ENCODE data around the gene STAT4. TPM values are rescaled to one million over a fixed set of nuclear protein-coding genes. Genes with fewer than 3 reads are reported as not detected.

The STAT4 gene
- total RNA-seq, 1 experiment from 2014 or later = 0.71 TPM

DNA sequence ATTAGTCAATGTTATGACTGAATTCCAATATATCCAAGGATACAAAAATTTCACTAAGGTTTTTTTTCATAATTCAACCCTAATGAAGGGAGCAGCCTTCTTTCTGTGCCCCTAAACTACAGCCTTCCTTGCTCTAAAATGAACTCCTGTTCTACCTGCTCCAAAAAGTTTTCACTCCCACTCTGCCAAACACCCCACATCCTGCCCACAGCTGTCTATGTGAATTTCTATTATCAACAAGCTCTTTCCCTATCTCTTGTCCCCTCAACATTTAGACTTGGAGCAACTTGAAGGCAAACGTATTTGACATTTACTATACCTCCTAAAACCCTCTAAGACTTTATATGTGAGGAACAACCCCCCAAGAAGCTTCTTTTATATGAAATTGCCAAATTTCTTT lies 2.5 kb downstream of the STAT4 start:
- POLR2A ChIA-PET (ENCODE audit: low non-redundant PET) = no interaction called here
- BruUV-seq (replicated peaks) = no TSS peak

DNA sequence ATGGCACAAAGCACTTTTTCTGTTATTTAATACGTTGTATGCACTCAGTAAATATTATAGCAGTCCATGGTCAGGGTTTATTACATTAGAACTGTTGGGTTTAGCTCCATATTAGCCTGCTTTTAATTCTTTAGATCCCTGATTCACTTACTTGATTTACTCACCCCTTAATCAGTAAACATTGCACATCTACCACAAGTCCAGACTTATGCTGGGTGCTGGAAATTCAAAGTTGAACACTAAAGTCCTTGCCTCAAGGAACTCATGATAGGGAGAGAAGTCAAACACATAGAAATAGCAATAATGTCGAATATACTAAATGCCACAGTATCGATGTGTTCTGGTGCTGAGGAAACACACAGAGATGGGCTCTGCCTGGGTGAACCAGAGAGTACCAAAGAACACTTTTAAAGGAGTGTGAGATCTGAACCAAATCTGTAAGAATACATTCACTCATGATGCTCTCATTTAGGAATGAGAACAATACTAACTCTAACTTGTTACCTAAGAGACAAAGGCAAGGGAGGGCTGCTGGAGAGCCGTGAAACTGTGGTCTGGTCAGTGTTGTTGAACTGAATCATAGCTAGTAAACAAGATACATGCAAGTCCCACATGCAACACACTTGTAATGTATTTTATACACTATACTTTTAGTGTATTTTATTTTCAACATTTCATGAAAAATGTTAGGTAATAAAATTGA lies 4.9 kb downstream of the STAT4 start:
- TF ChIP-seq, protein P1, sequence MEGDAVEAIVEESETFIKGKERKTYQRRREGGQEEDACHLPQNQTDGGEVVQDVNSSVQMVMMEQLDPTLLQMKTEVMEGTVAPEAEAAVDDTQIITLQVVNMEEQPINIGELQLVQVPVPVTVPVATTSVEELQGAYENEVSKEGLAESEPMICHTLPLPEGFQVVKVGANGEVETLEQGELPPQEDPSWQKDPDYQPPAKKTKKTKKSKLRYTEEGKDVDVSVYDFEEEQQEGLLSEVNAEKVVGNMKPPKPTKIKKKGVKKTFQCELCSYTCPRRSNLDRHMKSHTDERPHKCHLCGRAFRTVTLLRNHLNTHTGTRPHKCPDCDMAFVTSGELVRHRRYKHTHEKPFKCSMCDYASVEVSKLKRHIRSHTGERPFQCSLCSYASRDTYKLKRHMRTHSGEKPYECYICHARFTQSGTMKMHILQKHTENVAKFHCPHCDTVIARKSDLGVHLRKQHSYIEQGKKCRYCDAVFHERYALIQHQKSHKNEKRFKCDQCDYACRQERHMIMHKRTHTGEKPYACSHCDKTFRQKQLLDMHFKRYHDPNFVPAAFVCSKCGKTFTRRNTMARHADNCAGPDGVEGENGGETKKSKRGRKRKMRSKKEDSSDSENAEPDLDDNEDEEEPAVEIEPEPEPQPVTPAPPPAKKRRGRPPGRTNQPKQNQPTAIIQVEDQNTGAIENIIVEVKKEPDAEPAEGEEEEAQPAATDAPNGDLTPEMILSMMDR (conservative IDR thresholded peaks at IDR 0.05; ENCODE audit: low read depth, low read length) = no peak
- TF ChIP-seq EZH2 (IDR thresholded peaks at IDR 0.05; ENCODE audit: borderline replicate concordance, low read depth, low read length, poor library complexity, severe bottlenecking) = no peak
- CTCF ChIA-PET = no interaction called here
- POLR2A ChIA-PET (ENCODE audit: low non-redundant PET) = no interaction called here
- no peak overlapping the region for H3K4me3 ChIP-seq (ENCODE audit: low read depth, low read length, poor library complexity, severe bottlenecking)
- DNase-seq (ENCODE audit: low spot score) = no peak
- intact Hi-C loops (cut with micrococcal nuclease; ENCODE audit: unreplicated experiment) = no loop called here
- peaks cover 5% of the 10 kb centered on the region for H3K27me3 ChIP-seq (replicated peaks; ENCODE audit: insufficient read depth, low read depth, low read length, poor library complexity)
- H3K4me1 ChIP-seq (ENCODE audit: insufficient read depth, low read length, poor library complexity, severe bottlenecking) = no peaks in the 10 kb centered on the region
- H3K36me3 ChIP-seq (ENCODE audit: insufficient read depth, low read length, poor library complexity, severe bottlenecking) = no peaks in the 10 kb centered on the region
- H3K9me3 ChIP-seq (ENCODE audit: low read depth, low read length, poor library complexity, severe bottlenecking) = no peaks in the 10 kb centered on the region
- no peak overlapping the region for H3K27ac ChIP-seq (ENCODE audit: low read depth, low read length, poor library complexity, severe bottlenecking)
- no TSS peak for BruUV-seq (replicated peaks)

More for the DNA sequence above, 2.5 kb downstream of the STAT4 start:
- intact Hi-C loops (cut with micrococcal nuclease; ENCODE audit: unreplicated experiment) = no loop called here
- no peak for DNase-seq (ENCODE audit: low spot score)
- peaks cover 3% of the 10 kb centered on the region for H3K4me1 ChIP-seq (ENCODE audit: insufficient read depth, low read length, poor library complexity, severe bottlenecking)
- H3K27ac ChIP-seq (ENCODE audit: low read depth, low read length, poor library complexity, severe bottlenecking) = no peak overlapping the region
- H3K9me3 ChIP-seq (ENCODE audit: low read depth, low read length, poor library complexity, severe bottlenecking) = no peaks in the 10 kb centered on the region
- no peak overlapping the region for H3K4me3 ChIP-seq (ENCODE audit: low read depth, low read length, poor library complexity, severe bottlenecking)
- no peak for TF ChIP-seq EZH2 (IDR thresholded peaks at IDR 0.05; ENCODE audit: borderline replicate concordance, low read depth, low read length, poor library complexity, severe bottlenecking)
- TF ChIP-seq, protein P1 (conservative IDR thresholded peaks at IDR 0.05; ENCODE audit: low read depth, low read length) = no peak
- H3K27me3 ChIP-seq (replicated peaks; ENCODE audit: insufficient read depth, low read depth, low read length, poor library complexity) = peaks cover 5% of the 10 kb centered on the region
- CTCF ChIA-PET = no interaction called here
- H3K36me3 ChIP-seq (ENCODE audit: insufficient read depth, low read length, poor library complexity, severe bottlenecking) = no peaks in the 10 kb centered on the region

DNA sequence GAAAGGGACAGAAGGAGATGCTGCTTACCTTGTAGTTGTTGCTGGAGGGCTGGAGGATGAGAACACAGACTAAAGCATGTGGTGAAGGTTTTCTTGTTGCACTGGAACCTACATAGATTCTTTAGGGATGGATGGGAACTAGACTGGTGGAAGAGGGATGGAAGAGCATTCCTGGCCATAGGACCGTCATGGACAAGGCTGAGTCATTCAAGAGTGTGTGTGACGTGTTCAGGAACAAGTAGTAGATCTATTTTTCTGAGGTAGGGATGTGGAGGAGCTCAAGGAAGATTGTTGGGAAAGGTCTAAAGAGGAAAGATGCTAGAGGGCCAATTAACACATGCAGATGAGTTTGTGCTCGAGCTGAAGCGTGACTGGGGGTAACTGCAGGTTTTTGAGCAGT lies 6.6 kb downstream of the STAT4 start:
- CTCF ChIA-PET = no interaction called here
- no TSS peak for BruUV-seq (replicated peaks)
- no peak for DNase-seq (ENCODE audit: low spot score)
- POLR2A ChIA-PET (ENCODE audit: low non-redundant PET) = no interaction called here
- intact Hi-C loops (cut with micrococcal nuclease; ENCODE audit: unreplicated experiment) = no loop called here
- peaks cover 5% of the 10 kb centered on the region for H3K27me3 ChIP-seq (replicated peaks; ENCODE audit: insufficient read depth, low read depth, low read length, poor library complexity)
- H3K27ac ChIP-seq (ENCODE audit: low read depth, low read length, poor library complexity, severe bottlenecking) = no peak overlapping the region
- H3K4me1 ChIP-seq (ENCODE audit: insufficient read depth, low read length, poor library complexity, severe bottlenecking) = no peaks in the 10 kb centered on the region
- H3K36me3 ChIP-seq (ENCODE audit: insufficient read depth, low read length, poor library complexity, severe bottlenecking) = no peaks in the 10 kb centered on the region
- TF ChIP-seq, protein P1 (conservative IDR thresholded peaks at IDR 0.05; ENCODE audit: low read depth, low read length) = no peak
- no peak for TF ChIP-seq EZH2 (IDR thresholded peaks at IDR 0.05; ENCODE audit: borderline replicate concordance, low read depth, low read length, poor library complexity, severe bottlenecking)
- H3K4me3 ChIP-seq (ENCODE audit: low read depth, low read length, poor library complexity, severe bottlenecking) = no peak overlapping the region
- H3K9me3 ChIP-seq (ENCODE audit: low read depth, low read length, poor library complexity, severe bottlenecking) = no peaks in the 10 kb centered on the region

Measured in A673 (cell line).